ENCODE data around the gene TTLL13.
"Not testable (repeated sequence)": the region's sequence is repeated elsewhere in the genome, so short reads cannot be mapped to it uniquely, and the experiment has no call there.

DNA sequence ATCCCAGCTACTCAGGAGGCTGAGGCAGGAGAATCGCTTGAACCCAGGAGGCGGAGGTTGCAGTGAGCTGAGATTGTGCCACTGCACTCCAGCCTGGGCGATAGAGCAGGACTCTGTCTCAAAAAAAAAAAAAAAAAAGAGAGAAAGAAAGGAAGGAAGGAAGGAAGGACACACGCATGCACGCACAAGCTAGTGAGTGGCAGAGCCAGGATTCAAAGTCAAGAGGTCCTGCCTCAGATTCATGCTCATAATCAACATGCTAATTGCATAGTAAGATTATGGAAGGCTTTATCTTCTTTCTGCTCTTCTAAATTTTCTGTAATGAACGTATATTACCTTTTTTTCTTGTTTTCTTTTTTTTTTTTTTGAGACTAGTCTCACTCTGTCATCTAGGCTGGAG is 11.4 kb downstream of the TTLL13 start:
- not testable (repeated sequence) for TF ChIP-seq EGR1 (IDR thresholded peaks at IDR 0.05; ENCODE audit: low read depth); POLR2A (IDR thresholded peaks at IDR 0.05; ENCODE audit: borderline replicate concordance, extremely low read depth, insufficient read depth, insufficient read length); CEBPB (IDR thresholded peaks at IDR 0.05; ENCODE audit: low read depth); POLR2AphosphoS5 (IDR thresholded peaks at IDR 0.05; ENCODE audit: low read depth, low read length); SIN3A (IDR thresholded peaks at IDR 0.05; ENCODE audit: low read depth); YY1 (IDR thresholded peaks at IDR 0.05; ENCODE audit: extremely low read depth, insufficient replicate concordance, low read depth, low read length); RAD21 (IDR thresholded peaks at IDR 0.05; ENCODE audit: low read depth); EZH2 (IDR thresholded peaks at IDR 0.05); SP1 (IDR thresholded peaks at IDR 0.05; ENCODE audit: low read depth); SRF (IDR thresholded peaks at IDR 0.05; ENCODE audit: low read depth); ZFX (IDR thresholded peaks at IDR 0.05)
- TF ChIP-seq, protein P1, sequence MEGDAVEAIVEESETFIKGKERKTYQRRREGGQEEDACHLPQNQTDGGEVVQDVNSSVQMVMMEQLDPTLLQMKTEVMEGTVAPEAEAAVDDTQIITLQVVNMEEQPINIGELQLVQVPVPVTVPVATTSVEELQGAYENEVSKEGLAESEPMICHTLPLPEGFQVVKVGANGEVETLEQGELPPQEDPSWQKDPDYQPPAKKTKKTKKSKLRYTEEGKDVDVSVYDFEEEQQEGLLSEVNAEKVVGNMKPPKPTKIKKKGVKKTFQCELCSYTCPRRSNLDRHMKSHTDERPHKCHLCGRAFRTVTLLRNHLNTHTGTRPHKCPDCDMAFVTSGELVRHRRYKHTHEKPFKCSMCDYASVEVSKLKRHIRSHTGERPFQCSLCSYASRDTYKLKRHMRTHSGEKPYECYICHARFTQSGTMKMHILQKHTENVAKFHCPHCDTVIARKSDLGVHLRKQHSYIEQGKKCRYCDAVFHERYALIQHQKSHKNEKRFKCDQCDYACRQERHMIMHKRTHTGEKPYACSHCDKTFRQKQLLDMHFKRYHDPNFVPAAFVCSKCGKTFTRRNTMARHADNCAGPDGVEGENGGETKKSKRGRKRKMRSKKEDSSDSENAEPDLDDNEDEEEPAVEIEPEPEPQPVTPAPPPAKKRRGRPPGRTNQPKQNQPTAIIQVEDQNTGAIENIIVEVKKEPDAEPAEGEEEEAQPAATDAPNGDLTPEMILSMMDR (IDR thresholded peaks at IDR 0.05 in 2 of 3, conservative IDR thresholded peaks at IDR 0.05 in 1 of 3; ENCODE audit: borderline replicate concordance in 1 of 3, insufficient read depth in 1 of 3, low read depth in 2 of 3, low read length in 2 of 3): not testable (repeated sequence)
- TF ChIP-seq, protein P2, sequence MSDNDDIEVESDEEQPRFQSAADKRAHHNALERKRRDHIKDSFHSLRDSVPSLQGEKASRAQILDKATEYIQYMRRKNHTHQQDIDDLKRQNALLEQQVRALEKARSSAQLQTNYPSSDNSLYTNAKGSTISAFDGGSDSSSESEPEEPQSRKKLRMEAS (IDR thresholded peaks at IDR 0.05): not testable (repeated sequence)
